HG03066 (cell line): ENCODE data around the gene CPEB3.
"Not testable (repeated sequence)": the region's sequence is repeated elsewhere in the genome, so short reads cannot be mapped to it uniquely, and the experiment has no call there.

Source experiments
- ATAC-seq: cut with Tn5 transposase; IDR thresholded peaks from one replicate; pipeline ENCODE4 v1.9.1; 2021; ENCODE audit warnings: low read depth; ENCODE audit not compliant: unreplicated experiment

Gene CPEB3

DNA sequence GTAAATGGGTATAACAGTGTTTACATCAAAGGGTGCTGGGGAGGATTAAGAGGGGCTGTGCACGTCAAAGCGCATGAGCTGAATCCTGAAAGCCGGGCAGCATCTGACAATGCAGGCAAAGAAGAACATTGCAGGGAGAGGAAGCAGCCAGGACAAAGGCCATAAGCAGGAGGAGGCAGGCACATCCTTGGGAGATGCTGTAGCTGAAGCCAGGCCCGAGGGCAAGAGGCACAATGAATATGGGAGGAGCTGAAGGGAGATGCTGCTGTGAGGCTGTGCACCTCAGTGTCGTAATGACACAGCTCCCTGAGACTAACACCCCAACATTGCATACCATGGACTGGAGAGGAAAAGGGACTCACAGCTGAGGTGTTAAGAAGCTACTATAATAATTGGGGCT lies 238.1 kb downstream of the CPEB3 start:
- ATAC-seq: no peak

- ATAC-seq: no peak
Measured at GRCh38 chr10:92052088-92052487, 238.8 kb downstream of the CPEB3 start.

- ATAC-seq: no peak
Measured at GRCh38 chr10:92047215-92047614, 243.7 kb downstream of the CPEB3 start.

GRCh38 chr10:92045641-92046106 lies 245.2 kb downstream of the CPEB3 start:
- ATAC-seq: no peak

- ATAC-seq: no peak
Measured at GRCh38 chr10:92042541-92042940, 248.3 kb downstream of the CPEB3 start.

- no peak for ATAC-seq
Measured at GRCh38 chr10:92038949-92039348, 251.9 kb downstream of the CPEB3 start.

- ATAC-seq: not testable (repeated sequence)
Measured at GRCh38 chr10:92033070-92033469, 257.8 kb downstream of the CPEB3 start.

GRCh38 chr10:92031580-92031979 lies 259.3 kb downstream of the CPEB3 start:
- ATAC-seq: no peak

- no peak for ATAC-seq
Measured at GRCh38 chr10:92027141-92027540, 263.7 kb downstream of the CPEB3 start.

DNA sequence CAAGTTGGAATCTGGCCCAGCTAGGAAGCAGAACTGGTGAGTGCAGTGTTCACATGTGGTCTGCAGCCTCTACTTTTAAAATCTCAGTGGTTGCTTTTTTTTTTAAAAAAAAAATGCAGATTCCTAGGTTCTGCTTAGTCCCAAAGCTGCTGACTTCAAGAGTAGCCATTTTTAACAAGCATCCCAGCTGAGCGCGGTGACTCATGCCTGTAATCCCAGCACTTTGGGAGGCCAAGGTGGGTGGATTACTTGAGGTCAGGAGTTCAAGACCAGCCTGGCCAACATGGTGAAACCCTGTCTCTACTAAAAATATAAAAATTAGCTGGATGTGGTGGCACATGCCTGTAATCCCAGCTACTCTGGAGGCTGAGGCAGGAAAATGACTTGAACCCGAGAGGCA lies 265.5 kb downstream of the CPEB3 start:
- ATAC-seq: not testable (repeated sequence)

DNA sequence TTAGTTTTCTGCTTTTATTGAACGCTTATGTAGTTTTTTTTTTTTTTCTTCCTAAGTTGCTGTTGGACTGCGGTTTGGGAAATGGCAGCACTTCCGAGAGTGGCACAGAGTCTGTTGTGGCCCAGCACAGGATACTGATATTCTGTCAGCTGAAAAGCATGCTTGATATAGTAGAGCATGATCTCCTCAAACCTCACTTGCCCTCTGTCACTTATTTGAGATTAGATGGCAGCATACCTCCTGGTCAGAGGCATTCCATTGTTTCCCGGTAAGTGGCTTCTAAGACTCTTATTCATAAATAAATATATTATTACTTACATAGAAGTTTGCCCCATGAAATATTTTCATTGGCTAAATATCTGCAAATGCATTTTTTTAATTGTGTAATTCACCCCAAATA lies 266.2 kb downstream of the CPEB3 start:
- no peak for ATAC-seq

DNA sequence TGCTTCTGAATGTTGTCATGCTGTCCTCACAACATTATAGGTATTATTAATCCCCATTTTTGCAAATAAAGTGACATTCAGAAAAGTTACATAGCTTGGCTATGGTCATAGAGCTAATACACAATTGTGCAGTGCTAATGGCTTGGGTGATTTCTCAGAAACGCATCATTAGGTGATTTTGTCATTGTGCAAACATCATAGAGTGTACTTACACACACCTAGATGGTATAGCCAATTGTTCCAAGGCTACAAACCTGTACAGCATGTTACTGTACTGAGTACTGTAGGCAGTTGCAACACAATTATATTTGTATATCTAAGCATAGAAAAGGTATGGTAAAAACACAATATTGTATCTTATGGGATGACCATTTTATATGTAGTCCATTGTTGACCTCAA lies 276.3 kb downstream of the CPEB3 start:
- ATAC-seq: no peak

- no peak for ATAC-seq
Measured at GRCh38 chr10:92011560-92012214, 279.2 kb downstream of the CPEB3 start.

- ATAC-seq: no peak
Measured at GRCh38 chr10:92010047-92010735, 280.7 kb downstream of the CPEB3 start.

DNA sequence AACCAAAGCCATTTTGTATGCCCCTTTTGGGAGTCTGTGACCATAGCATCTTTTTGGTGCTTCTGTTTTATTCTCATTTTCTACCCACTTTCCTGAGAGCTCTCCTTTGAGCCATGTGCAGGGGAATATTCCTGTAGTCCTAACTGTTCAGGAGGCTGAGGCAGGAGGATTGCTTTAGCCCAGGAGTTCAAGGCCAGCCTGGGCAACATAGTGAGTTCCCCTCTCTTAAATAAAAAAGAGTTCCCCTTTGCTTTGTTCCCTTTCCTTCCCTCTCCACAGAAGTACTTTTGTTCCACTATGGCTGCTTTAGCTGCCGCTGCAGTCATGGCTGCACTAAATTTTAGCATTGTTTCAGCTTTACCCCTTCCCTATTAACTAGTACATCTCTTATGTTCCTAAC lies 281.4 kb downstream of the CPEB3 start:
- no peak for ATAC-seq

GRCh38 chr10:92005978-92006377 lies 284.9 kb downstream of the CPEB3 start:
- no peak for ATAC-seq

DNA sequence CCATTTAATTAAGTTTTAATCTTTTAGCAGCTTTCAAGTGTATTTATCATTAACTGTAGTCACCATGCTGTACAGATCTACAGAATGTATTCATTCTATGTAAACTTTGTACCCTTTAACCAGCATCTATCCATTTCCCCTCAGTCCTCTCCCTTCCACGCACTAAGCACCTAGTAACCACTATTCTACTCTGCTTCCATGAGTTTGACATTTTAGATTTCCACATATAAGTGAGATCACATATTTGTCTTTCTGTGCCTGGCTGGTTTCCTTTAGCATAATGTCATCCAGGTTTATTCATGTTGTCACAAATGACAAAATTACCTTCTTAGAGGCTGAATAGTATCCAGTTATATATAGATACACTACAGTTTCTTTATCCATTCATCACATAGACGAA lies 287.6 kb downstream of the CPEB3 start:
- ATAC-seq: no peak

- ATAC-seq: no peak
Measured at GRCh38 chr10:92001995-92002394, 288.9 kb downstream of the CPEB3 start.

- no peak for ATAC-seq
Measured at GRCh38 chr10:92001581-92001980, 289.3 kb downstream of the CPEB3 start.
